NCI-H146 treated with DMSO at 0.1 percent for 48 hours (cell line): ENCODE measurements around the gene GPR142.

ENCODE experiments used
- DNase-seq: peaks from one replicate; lab custom pipeline; 2025; ENCODE audit not compliant: unreplicated experiment; lab: John Stamatoyannopoulos, UW

Gene GPR142

DNA sequence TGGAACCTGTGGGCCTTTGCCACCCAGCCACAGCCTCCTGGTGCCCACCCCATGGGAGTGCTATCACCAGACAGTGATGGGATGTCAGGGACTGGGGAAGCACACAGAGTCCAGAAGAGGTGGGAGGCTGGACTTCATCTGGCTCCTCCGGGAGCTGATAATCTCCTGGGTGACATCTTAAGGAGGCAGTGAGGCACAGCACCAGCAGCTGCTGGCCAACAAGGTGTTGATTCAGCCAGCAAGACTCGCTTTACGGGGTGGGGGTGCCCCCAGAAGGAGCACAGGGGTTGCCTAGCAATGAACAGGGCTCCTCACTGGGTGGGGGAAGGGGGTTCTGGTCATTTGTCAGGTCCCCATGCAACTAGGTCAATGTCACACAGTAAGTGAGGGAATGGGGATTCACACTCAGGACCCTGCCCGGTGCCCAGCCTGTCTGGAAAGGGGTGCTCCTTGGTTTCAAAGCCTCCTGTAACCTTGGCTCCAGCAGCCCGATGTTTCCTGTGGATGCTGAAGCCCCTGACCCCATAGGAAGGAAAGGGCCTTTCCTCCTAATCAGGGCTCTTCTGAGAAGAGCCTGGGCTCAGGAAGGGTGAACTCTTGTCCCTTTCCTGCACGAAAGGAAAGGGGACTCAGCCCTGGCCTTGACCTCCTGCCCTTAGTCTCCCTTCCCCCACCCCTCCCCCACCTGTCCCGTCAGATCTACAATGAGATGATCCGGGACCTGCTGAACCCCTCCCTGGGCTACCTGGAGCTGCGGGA is 23.6 kb upstream of the GPR142 start:
- DNase-seq, result no peak

GRCh38 chr17:74344658-74345057 is 22.6 kb upstream of the GPR142 start:
- no peak for DNase-seq

DNA sequence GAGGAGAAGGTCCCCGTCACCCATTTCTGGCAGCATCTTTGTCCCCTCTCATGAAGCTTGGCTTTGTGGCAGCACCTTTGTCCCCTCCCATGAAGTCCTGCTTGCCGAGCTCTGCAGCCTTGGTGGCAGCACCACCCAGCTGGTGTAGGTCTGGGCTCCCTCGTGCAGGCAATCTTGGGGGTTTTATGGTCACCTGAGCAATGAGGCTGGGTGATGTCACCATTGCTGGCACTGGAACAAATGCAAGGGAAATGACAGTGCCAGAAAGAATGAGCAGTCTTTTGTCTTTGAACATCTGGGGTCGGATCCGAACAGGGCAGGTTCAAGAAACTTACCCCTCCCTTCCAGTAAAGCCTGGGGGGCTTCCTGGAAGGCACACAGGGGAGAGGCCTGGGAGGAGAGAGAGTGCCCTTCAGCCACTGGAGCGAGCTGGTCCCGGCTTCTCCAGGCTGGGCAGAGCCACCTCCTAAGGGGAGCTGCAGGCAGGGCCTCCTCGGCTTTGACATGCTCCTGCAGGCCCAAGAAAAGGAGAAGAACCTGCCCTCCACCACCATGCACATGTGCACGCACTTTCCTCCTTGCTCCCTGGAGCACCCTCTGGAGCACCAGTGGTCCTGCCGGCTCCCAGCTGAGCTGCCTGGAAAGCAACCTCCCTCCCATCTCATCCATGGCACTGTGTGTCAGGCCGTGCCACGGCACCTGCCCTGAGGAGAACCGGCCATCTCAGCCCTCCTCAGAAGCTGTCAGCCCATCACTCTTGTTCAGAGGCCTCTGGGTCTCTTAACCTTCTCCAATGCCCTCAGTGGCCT is 21.7 kb upstream of the GPR142 start:
- DNase-seq, result no peak

DNA sequence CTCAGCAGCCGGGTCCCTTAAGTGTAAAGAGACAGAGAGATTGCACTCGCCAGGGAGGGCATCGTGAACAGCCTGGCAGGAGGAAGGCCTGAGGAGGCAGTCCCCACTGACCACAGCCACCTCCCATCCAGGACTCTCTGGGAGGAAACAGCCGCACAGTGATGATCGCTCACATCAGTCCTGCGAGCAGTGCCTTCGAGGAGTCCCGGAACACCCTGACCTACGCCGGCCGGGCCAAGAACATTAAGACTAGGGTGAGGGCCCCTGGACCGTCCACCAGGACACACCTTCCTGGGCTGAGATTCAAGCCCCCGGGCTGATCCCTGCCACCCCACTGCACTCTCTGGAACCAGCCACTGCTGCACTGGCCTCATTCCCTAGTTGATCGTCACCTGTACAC is 19.7 kb upstream of the GPR142 start:
- DNase-seq, result no peak

- no peak for DNase-seq
Observed at GRCh38 chr17:74349120-74349519, 18.2 kb upstream of the GPR142 start.

GRCh38 chr17:74350486-74350885 is 16.8 kb upstream of the GPR142 start:
- no peak for DNase-seq

- no peak for DNase-seq
Observed at GRCh38 chr17:74351552-74352210, 15.6 kb upstream of the GPR142 start.

DNA sequence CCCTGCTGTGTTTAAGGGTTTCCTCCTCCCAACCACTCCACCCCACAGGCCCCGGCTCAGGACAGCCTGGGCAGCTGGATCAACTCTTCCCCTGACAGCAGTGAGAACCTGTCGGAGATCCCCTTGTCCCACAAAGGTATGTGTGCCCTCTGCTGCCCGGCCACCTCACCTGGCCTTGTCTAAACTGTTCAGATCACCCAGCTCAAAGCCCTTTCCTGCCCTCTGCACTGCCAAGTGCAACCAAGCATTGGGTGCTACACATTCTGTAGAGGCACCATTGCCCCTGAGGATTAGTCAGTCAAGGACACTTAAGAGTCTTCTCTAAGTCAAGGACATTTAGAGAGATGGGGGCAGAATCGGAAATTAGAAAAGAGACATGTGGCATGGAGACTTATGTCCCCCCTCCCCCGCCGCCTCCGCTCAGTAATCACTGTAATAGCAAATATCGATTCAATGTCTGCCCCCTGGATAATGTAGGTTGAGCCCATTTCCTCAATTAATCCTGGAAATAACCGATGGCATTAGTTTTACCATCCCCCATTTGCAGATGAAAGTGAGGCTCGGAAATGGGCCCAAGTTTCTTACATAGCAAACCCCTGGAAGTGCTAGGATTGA is 13.8 kb upstream of the GPR142 start:
- DNase-seq, result no peak

- DNase-seq, result no peak
Observed at GRCh38 chr17:74354123-74354522, 13.2 kb upstream of the GPR142 start.

DNA sequence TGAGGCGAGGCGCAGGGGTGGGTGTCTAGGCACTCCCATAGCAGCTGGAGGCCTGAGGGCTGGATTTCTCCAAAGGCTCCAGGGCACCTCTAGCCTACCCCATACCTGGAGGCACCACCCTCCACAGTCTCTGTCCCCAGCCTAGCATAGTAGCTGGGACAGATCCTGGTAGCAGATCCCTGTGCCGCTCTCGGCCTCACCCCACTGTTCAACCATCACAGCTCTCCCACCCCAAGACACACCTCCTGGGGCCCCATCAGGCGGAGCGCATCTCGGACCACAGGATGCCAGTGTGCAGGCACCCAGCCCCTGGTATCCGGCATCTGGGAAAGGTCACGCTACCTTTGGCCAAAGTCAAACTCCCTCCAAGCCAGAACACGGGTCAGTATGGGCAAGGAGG is 12.7 kb upstream of the GPR142 start:
- no peak for DNase-seq

- no peak for DNase-seq
Observed at GRCh38 chr17:74355065-74355464, 12.2 kb upstream of the GPR142 start.

- no peak for DNase-seq
Observed at GRCh38 chr17:74356646-74357465, 10.4 kb upstream of the GPR142 start.

- no peak for DNase-seq
Observed at GRCh38 chr17:74357466-74357809, 9.9 kb upstream of the GPR142 start.

DNA sequence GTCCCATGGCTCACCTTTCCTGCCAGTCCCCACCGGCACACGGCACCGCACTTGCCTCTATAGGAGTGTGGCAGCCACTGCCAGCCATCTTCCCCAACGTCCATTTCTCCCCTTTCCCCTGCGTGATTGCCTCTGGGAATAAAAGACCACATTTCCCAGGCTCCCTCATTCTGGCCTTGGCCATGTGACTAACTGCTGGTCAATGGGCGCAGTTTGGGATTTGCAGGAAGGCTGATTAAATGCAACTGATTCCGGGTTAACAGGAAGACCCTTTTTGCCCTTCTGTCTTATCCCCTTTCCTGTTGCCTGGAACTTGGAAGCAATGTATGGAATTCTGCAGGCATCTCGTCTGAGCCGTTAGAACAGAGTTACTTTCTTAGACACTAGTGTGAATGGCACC is 8.6 kb upstream of the GPR142 start:
- no peak for DNase-seq

DNA sequence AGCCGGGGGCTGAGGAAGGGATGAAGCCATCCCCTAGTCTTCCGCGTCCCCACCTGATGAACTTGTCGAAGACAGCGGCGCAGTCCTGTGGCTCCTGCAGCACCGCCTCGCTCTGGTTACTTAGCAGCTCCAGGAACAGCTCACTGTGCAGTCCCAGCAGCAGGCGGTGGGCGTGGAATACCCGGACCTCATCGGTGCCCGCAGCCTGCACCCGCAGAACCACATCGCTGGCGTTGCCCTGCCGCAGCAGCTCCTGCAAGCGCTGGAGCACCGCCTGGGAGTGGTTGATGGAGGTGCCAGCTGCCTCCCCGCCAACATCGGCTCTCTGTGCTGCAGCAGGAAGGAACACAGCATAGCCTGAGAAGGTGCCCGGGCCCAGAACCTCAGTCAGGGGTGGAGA is 7.4 kb upstream of the GPR142 start:
- no peak for DNase-seq

DNA sequence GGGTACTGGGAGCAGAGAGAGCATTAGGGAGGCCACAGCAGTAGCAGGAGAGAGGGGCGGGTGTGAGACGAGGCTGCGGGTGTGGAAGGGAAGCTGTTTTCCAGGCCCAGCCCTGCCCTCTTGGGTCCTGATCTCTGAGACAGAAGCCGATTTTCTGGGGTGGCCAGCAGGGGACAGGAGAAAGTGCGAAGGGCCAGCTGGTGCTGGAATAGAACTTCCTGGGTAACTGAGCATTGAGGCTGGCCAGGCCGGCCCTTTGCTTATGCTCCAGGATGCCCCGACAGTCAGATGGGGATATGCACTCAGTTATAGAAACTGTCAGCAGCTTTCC is 6.4 kb upstream of the GPR142 start:
- DNase-seq, result no peak

DNA sequence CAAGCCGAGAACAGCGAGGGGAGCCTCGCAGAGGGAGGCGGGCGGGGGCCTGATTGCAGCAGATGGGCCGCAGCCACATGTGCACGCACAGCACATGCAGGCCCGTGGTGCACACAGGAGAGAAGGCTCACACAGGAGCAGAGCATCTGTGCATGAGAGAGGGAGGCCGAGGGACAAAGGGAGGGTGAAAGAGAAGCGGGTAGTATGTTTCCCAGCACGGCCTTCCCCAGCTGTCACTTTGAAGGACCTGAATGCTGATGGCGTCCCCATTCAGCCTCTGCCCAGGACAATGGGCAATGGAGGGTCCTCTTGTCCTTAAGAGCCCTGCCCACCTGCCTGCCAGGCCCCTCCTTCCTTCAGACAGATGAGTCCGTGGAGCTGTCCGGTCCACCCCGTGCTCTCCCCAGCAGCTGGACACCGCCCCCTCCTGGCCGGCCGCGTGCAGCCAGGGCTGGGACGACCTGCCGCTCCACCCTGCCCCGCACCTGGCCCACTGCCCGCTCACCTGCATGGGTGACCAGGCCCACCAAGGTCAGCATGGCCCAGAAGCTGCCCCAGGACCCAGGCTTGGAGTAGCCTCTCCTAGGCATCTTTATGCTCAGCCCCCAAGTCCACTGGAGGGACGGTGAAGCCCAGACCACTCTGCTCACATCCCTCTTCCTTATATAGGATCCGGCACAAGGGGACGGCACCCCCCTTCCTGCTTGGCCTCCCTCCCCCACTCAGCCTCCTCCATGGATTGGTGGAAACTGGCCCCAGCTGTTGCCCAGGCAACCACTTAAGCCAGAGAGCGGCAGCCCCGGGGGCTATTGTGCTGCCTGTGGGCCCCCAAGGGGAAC is 5.9 kb upstream of the GPR142 start, which contains the start of gene BTBD17:
BTBD17 (minus strand) TSS at position 639 of the 839 bp plus-strand sequence; CDS start at position 590, 49 bp downstream.
- no peak for DNase-seq

- no peak for DNase-seq
Observed at GRCh38 chr17:74362069-74362405, 5.3 kb upstream of the GPR142 start.

- no peak for DNase-seq
Observed at GRCh38 chr17:74362810-74363498, 4.4 kb upstream of the GPR142 start.
